HUES48 (cell line): Measurements from ENCODE around the gene CMAS.
"Not testable (repeated sequence)": the region's sequence is repeated elsewhere in the genome, so short reads cannot be mapped to it uniquely, and the experiment has no call there.

Source experiments
- H3K27ac ChIP-seq: one replicate; pipeline ENCODE4 v1.7.0; 2013; ENCODE audit warnings: low read depth, low read length, inconsistent platforms
- H3K27me3 ChIP-seq: 2 replicates; pipeline ENCODE4 v1.6.1; 2013; ENCODE audit warnings: mild to moderate bottlenecking, low read length; ENCODE audit not compliant: control insufficient read depth, insufficient read depth
- H3K36me3 ChIP-seq: 2 replicates; pipeline ENCODE4 v1.6.1; 2013; ENCODE audit warnings: low read length; ENCODE audit not compliant: control insufficient read depth, insufficient read depth
- H3K4me1 ChIP-seq: 2 replicates; pipeline ENCODE4 v1.6.1; 2013; ENCODE audit warnings: mild to moderate bottlenecking, low read length; ENCODE audit not compliant: control insufficient read depth, insufficient read depth
- H3K4me3 ChIP-seq: 2 replicates; pipeline ENCODE4 v1.5.1; 2013; ENCODE audit warnings: mild to moderate bottlenecking, low read depth, low read length
- H3K9ac ChIP-seq: 2 replicates; pipeline ENCODE4 v1.6.1; 2013; ENCODE audit warnings: mild to moderate bottlenecking, low read depth, low read length, moderate library complexity
- H3K9me3 ChIP-seq: 2 replicates; pipeline ENCODE4 v1.6.1; 2013; ENCODE audit warnings: low read length; ENCODE audit not compliant: control insufficient read depth, insufficient read depth

Gene CMAS

GRCh38 chr12:22047494-22047893 is 1.5 kb downstream of the CMAS start:
- Histone ChIP-seq H3K27ac (peak overlapping the region; percentile 79), H3K27me3 (no peaks in the 10 kb centered on the region), H3K4me1 (peaks cover 23% of the 10 kb centered on the region), H3K9ac (no peak overlapping the region), H3K36me3 (peaks cover 5% of the 10 kb centered on the region; the same call in 1 of the 2 replicates), H3K4me3 (peak overlapping the region; percentile 96), H3K9me3 (no peaks in the 10 kb centered on the region)

- no peaks in the 10 kb centered on the region for H3K9me3 ChIP-seq
- no peaks in the 10 kb centered on the region for H3K27me3 ChIP-seq
- H3K4me1 ChIP-seq = peaks cover 23% of the 10 kb centered on the region
- H3K27ac ChIP-seq = peak overlapping the region; percentile 79
- H3K9ac ChIP-seq = no peak overlapping the region
- H3K4me3 ChIP-seq = peak overlapping the region; percentile 44
- peaks cover 5% of the 10 kb centered on the region; the same call in 1 of the 2 replicates for H3K36me3 ChIP-seq
Measured at GRCh38 chr12:22048351-22049041, 2.5 kb downstream of the CMAS start.

- Histone ChIP-seq H3K9ac (no peak overlapping the region), H3K4me3 (no peak overlapping the region), H3K9me3 (no peaks in the 10 kb centered on the region), H3K36me3 (peaks cover 8% of the 10 kb centered on the region), H3K4me1 (peaks cover 23% of the 10 kb centered on the region), H3K27me3 (no peaks in the 10 kb centered on the region), H3K27ac (no peak overlapping the region)
Measured at GRCh38 chr12:22050078-22050477, 4.1 kb downstream of the CMAS start.

- Histone ChIP-seq H3K9me3 (no peaks in the 10 kb centered on the region), H3K4me1 (peaks cover 23% of the 10 kb centered on the region), H3K4me3 (no peak overlapping the region), H3K9ac (no peak overlapping the region), H3K36me3 (peaks cover 19% of the 10 kb centered on the region), H3K27ac (no peak overlapping the region), H3K27me3 (no peaks in the 10 kb centered on the region)
Measured at GRCh38 chr12:22051114-22051698, 5.2 kb downstream of the CMAS start.

GRCh38 chr12:22052994-22053393 is 7.0 kb downstream of the CMAS start:
- H3K27ac ChIP-seq, H3K9ac ChIP-seq, H3K4me3 ChIP-seq, H3K27me3 ChIP-seq, H3K9me3 ChIP-seq: not testable (repeated sequence)
- peaks cover 12% of the 10 kb centered on the region for H3K4me1 ChIP-seq
- peaks cover 36% of the 10 kb centered on the region for H3K36me3 ChIP-seq

- no peaks in the 10 kb centered on the region for H3K9me3 ChIP-seq
- peaks cover 43% of the 10 kb centered on the region for H3K36me3 ChIP-seq
- H3K4me3 ChIP-seq = no peak overlapping the region
- H3K4me1 ChIP-seq = peaks cover under 1% of the 10 kb centered on the region; the same call in 1 of the 2 replicates
- H3K27ac ChIP-seq = no peak overlapping the region
- H3K9ac ChIP-seq = no peak overlapping the region
- no peaks in the 10 kb centered on the region for H3K27me3 ChIP-seq
Measured at GRCh38 chr12:22054155-22054554, 8.1 kb downstream of the CMAS start.

GRCh38 chr12:22056607-22057006 is 10.6 kb downstream of the CMAS start:
- H3K4me1 ChIP-seq = no peaks in the 10 kb centered on the region
- peaks cover 64% of the 10 kb centered on the region for H3K36me3 ChIP-seq
- H3K9ac ChIP-seq = no peak overlapping the region
- H3K9me3 ChIP-seq = no peaks in the 10 kb centered on the region
- no peak overlapping the region for H3K27ac ChIP-seq
- H3K4me3 ChIP-seq = no peak overlapping the region
- no peaks in the 10 kb centered on the region for H3K27me3 ChIP-seq

GRCh38 chr12:22059976-22060647 is 14.1 kb downstream of the CMAS start:
- no peak overlapping the region for H3K4me3 ChIP-seq
- H3K4me1 ChIP-seq = no peaks in the 10 kb centered on the region
- H3K27ac ChIP-seq = no peak overlapping the region
- H3K27me3 ChIP-seq = no peaks in the 10 kb centered on the region
- peaks cover 93% of the 10 kb centered on the region for H3K36me3 ChIP-seq
- no peak overlapping the region for H3K9ac ChIP-seq
- no peaks in the 10 kb centered on the region for H3K9me3 ChIP-seq

GRCh38 chr12:22064968-22065367 is 18.9 kb downstream of the CMAS start:
- no peak overlapping the region for H3K9ac ChIP-seq
- no peaks in the 10 kb centered on the region for H3K9me3 ChIP-seq
- no peak overlapping the region for H3K27ac ChIP-seq
- H3K36me3 ChIP-seq = peaks cover 64% of the 10 kb centered on the region
- no peak overlapping the region for H3K4me3 ChIP-seq
- no peaks in the 10 kb centered on the region for H3K4me1 ChIP-seq
- H3K27me3 ChIP-seq = no peaks in the 10 kb centered on the region

GRCh38 chr12:22066310-22066709 is 20.3 kb downstream of the CMAS start:
- H3K36me3 ChIP-seq = peaks cover 51% of the 10 kb centered on the region
- no peaks in the 10 kb centered on the region for H3K27me3 ChIP-seq
- no peaks in the 10 kb centered on the region for H3K9me3 ChIP-seq
- no peaks in the 10 kb centered on the region for H3K4me1 ChIP-seq
- H3K27ac ChIP-seq = no peak overlapping the region
- no peak overlapping the region for H3K9ac ChIP-seq
- H3K4me3 ChIP-seq = no peak overlapping the region

- peaks cover 5% of the 10 kb centered on the region; the same call in 1 of the 2 replicates for H3K9me3 ChIP-seq
- H3K27me3 ChIP-seq = no peaks in the 10 kb centered on the region
- no peak overlapping the region for H3K27ac ChIP-seq
- no peak overlapping the region for H3K9ac ChIP-seq
- no peaks in the 10 kb centered on the region for H3K4me1 ChIP-seq
- no peak overlapping the region for H3K4me3 ChIP-seq
- H3K36me3 ChIP-seq = peaks cover 18% of the 10 kb centered on the region
Measured at GRCh38 chr12:22069851-22070250, 23.8 kb downstream of the CMAS start.
